Upper lobe of left lung (tissue), 6 donors: ENCODE measurements around the gene FILIP1L. TPM values are rescaled to one million over a fixed set of nuclear protein-coding genes. Genes with fewer than 3 reads are reported as not detected.

ENCODE experiments used
- ATAC-seq, 2 donors: fragments of 200-7000 bp; cut with Tn5 transposase; one replicate each; pipeline ENCODE4 v1.9.1; 2022; ENCODE audit warnings: mild to moderate bottlenecking in 2 of 2, moderate library complexity in 2 of 2; ENCODE audit not compliant: low FRiP score in 2 of 2
- DNase-seq, 2 donors: peaks; one replicate each; pipeline ENCODE4 v3.0.0-alpha.2; 2019 to 2020
- H3K27ac ChIP-seq, 4 donors: fragments of 200-600 bp; sonication (generic); one replicate each; pipeline ENCODE4 v1.5.1; 2016 to 2019
- H3K27me3 ChIP-seq, 4 donors: fragments of 200-600 bp; sonication (generic); one replicate each; pipeline ENCODE4 v1.5.1; 2017 to 2019
- H3K36me3 ChIP-seq, 4 donors: fragments of 200-600 bp; sonication (generic); one replicate each; pipeline ENCODE4 v1.5.1; 2016 to 2019
- H3K4me1 ChIP-seq, 4 donors: fragments of 200-600 bp; sonication (generic); one replicate each; pipeline ENCODE4 v1.5.1; 2018 to 2019
- H3K4me3 ChIP-seq, 4 donors: fragments of 200-600 bp; sonication (generic); one replicate each; pipeline ENCODE4 v1.5.1; 2017 to 2019; ENCODE audit warnings: mild to moderate bottlenecking in 2 of 4, moderate library complexity in 1 of 4
- H3K9me3 ChIP-seq, 4 donors: fragments of 200-600 bp; sonication (generic); one replicate each; pipeline ENCODE4 v1.5.1; 2018 to 2019
- EP300 ChIP-seq, 4 donors: sonication (generic); formaldehyde crosslinking; IDR thresholded peaks; one replicate each; pipeline ENCODE4 v1.5.1; 2017; ENCODE audit warnings: antibody characterized with exemption in 4 of 4, control low read depth in 2 of 4
- POLR2A ChIP-seq, 4 donors: fragments of 450-650 bp; IDR thresholded peaks; one replicate each; pipeline ENCODE4 v1.5.1; 2016 to 2017; ENCODE audit warnings: antibody characterized with exemption in 4 of 4, mild to moderate bottlenecking in 2 of 4
- POLR2AphosphoS5 ChIP-seq, 2 donors: sonication (generic); formaldehyde crosslinking; IDR thresholded peaks; one replicate each; pipeline ENCODE4 v1.5.1; 2017; ENCODE audit warnings: antibody characterized with exemption in 2 of 2
- WGBS, 2 donors: methylation state at CpG; one replicate each; pipeline ENCODE4 v1.1.5; 2017 to 2018; 5-methylcytosine and 5-hydroxymethylcytosine counted together
- total RNA-seq, 6 donors: library from RNA; depleted of rRNA in 4 of 6; stranded (reverse); fragments of >200 nt in 4 of 6; gene quantifications; one replicate each; pipeline versions ENCODE4 v1.1.0 to v1.2.1, GENCODE V29; 2016 to 2021
- TF ChIP-seq, protein P1 (sequence below), 6 experiments: fragments of 450-650 bp in 4 of 6; fragments of 200-600 bp in 2 of 6; sonication (generic) in 2 of 6; IDR thresholded peaks; one replicate each; pipeline ENCODE4 v1.5.1; 2016 to 2019; ENCODE audit warnings: antibody characterized with exemption in 6 of 6
- donor health status: DM: no; HTN: no; CAD: no; lungs with moderate emphysema.
- donor health status: DM: no; HTN: yes; CAD: no; lungs with severe emphysema.

FILIP1L gene
- total RNA-seq, 6 donors from 2014 or later: 19.4 to 38.2 (median 25.9) TPM

DNA sequence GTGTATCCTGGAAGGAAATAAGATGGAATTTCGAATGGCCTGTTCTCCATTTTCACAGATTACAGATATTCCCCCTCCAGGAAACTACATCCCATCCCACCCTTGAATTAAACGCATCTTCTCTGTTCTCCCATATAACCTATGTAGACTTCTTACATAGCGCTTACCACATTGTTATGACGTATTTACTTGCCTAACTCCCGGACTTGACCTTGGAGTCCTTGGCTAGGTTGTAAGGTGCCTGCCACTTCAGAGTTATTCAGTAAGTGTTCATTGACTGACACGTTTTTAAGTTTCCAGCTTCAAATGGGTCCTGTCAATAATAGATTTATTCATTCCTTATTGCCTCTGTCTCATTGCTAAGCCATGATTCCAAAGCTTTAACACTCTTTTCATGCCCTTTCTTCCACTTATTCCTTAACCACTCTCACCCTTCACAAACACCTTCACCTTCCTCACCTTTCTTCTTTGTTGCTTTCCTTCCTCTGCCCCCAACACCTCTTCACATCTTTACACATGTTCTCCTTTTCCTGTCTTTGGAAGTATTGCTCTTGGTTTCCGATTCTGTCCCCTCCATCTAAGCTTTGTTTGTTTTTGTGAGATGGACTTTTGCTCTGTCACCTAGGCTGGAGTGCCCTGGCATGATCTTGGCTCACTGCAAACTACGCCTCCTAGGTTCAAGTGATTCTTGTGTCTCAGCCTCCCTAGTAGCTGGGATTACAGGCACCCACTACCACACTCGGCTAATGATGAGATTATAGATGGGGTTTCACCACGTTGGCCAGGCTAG lies 158.3 kb downstream of the FILIP1L start:
- TF ChIP-seq EP300 (IDR thresholded peaks at IDR 0.05) (no peak), POLR2AphosphoS5 (IDR thresholded peaks at IDR 0.05) (no peak), POLR2A (IDR thresholded peaks at IDR 0.05) (no peak)
- TF ChIP-seq, protein P1, sequence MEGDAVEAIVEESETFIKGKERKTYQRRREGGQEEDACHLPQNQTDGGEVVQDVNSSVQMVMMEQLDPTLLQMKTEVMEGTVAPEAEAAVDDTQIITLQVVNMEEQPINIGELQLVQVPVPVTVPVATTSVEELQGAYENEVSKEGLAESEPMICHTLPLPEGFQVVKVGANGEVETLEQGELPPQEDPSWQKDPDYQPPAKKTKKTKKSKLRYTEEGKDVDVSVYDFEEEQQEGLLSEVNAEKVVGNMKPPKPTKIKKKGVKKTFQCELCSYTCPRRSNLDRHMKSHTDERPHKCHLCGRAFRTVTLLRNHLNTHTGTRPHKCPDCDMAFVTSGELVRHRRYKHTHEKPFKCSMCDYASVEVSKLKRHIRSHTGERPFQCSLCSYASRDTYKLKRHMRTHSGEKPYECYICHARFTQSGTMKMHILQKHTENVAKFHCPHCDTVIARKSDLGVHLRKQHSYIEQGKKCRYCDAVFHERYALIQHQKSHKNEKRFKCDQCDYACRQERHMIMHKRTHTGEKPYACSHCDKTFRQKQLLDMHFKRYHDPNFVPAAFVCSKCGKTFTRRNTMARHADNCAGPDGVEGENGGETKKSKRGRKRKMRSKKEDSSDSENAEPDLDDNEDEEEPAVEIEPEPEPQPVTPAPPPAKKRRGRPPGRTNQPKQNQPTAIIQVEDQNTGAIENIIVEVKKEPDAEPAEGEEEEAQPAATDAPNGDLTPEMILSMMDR (IDR thresholded peaks at IDR 0.05): no peak
- Histone ChIP-seq H3K36me3 (no peaks in the 10 kb centered on the region), H3K27ac (no peak overlapping the region), H3K27me3 (no peaks in the 10 kb centered on the region), H3K9me3 (no peaks in the 10 kb centered on the region), H3K4me3 (no peak overlapping the region), H3K4me1 (peaks cover 0 to 6% (median 0%) of the 10 kb centered on the region in 4 donors)
- no peak for DNase-seq
- ATAC-seq: no peak
- 80 to 87% methylated on average over 10 of the region's 10 CpGs for WGBS, 2 donors

DNA sequence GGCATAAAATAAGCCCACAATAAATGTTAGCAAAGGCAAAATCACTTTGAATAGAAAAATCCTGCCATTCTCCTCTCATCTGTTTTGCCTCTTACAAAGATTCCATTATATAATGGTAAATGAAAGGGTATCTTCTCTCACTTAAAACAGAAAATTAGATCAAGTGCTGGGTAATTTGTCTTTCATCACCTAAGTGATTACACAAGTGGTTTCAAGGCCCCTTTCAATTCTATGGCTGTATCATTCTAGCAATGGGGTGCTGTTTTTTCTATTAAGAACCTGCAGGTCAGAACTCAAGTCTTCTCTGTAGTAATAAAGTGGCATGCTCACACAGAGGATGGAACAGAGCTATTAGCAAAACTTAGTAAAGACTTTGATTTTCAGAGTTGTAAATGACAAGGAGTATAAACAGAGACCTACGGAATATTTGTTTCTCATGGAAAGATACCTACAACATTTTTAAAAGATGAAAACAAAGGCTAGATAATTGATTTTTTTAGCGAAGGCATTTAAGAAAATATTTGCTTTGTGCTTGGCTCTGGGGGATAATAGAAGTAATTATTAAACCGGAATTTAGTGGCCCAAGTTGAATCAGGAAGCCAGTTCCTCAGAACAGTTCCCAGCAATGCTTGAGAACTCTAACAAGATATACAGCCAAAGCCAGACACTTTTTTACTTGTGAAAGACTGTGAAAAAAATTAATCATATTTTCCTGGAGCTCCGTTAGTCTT lies 159.2 kb downstream of the FILIP1L start:
- H3K9me3 ChIP-seq: no peaks in the 10 kb centered on the region
- DNase-seq (no peak), ATAC-seq (no peak)
- TF ChIP-seq, protein P1 (IDR thresholded peaks at IDR 0.05): no peak
- TF ChIP-seq POLR2A (IDR thresholded peaks at IDR 0.05): no peak
- no peak for TF ChIP-seq EP300 (IDR thresholded peaks at IDR 0.05)
- TF ChIP-seq POLR2AphosphoS5 (IDR thresholded peaks at IDR 0.05): no peak
- H3K27me3 ChIP-seq: no peaks in the 10 kb centered on the region
- H3K4me1 ChIP-seq: peaks cover 0 to 11% (median 0%) of the 10 kb centered on the region in 4 donors
- H3K36me3 ChIP-seq: no peaks in the 10 kb centered on the region
- no peak overlapping the region for H3K4me3 ChIP-seq
- no peak overlapping the region for H3K27ac ChIP-seq
- WGBS, 2 donors: 59 to 71% methylated on average over 4 of the region's 4 CpGs

DNA sequence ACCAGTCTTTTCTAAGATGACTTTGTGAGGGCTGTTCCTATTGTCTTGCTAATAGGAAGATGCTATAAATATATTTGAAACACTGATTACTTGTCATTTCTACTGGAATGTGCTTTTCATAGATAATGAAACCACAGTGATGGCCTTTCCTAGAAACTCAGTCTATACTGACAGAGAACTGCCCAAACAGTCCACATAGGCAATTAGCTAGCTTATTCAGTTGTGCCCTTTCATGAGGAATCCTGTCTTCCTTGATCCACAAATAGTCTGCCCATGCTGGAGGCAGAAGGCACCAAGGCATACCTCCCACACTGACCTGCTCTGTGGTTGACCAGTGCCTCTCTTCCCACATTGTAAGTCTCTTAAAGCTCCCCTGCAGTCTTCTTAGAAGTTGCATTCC lies 160.7 kb downstream of the FILIP1L start:
- peaks cover 0 to 12% (median 2%) of the 10 kb centered on the region in 4 donors for H3K4me1 ChIP-seq
- no peak for TF ChIP-seq POLR2AphosphoS5 (IDR thresholded peaks at IDR 0.05)
- TF ChIP-seq EP300 (IDR thresholded peaks at IDR 0.05): no peak
- TF ChIP-seq POLR2A (IDR thresholded peaks at IDR 0.05): no peak
- TF ChIP-seq, protein P1 (IDR thresholded peaks at IDR 0.05): no peak
- no peaks in the 10 kb centered on the region for H3K9me3 ChIP-seq
- no peak overlapping the region for H3K4me3 ChIP-seq
- ATAC-seq (no peak), DNase-seq (no peak)
- H3K27ac ChIP-seq: no peak overlapping the region
- no peaks in the 10 kb centered on the region for H3K36me3 ChIP-seq
- no peaks in the 10 kb centered on the region for H3K27me3 ChIP-seq

DNA sequence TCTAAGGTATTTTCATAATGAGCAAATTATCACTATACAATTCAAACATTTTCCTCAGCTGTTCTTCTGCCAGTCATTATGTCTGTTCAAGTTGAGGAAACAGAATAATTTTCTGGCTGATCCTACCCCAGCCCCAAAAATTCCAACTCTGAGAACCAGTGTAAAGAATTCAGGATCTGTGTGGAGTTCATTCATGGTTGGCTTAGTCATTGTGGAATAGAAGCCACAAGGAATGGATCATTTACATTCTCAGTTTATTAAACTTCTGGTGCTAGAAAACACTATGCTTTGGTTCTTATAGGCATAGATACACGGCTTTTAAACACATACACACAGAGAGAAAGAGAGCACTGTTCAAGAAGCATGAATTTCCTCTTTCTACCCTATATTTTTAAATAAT lies 162.0 kb downstream of the FILIP1L start:
- no peaks in the 10 kb centered on the region for H3K27me3 ChIP-seq
- ATAC-seq (no peak), DNase-seq (no peak)
- no peak overlapping the region for H3K4me3 ChIP-seq
- peaks cover 0 to 9% (median 2%) of the 10 kb centered on the region in 4 donors for H3K4me1 ChIP-seq
- H3K36me3 ChIP-seq: no peaks in the 10 kb centered on the region
- WGBS, 2 donors: 86 to 97% methylated on average over 1 of the region's 1 CpG
- H3K27ac ChIP-seq: no peak overlapping the region
- no peaks in the 10 kb centered on the region for H3K9me3 ChIP-seq
- TF ChIP-seq, protein P1 (IDR thresholded peaks at IDR 0.05): no peak
- no peak for TF ChIP-seq POLR2A (IDR thresholded peaks at IDR 0.05)
- TF ChIP-seq EP300 (IDR thresholded peaks at IDR 0.05): no peak
- TF ChIP-seq POLR2AphosphoS5 (IDR thresholded peaks at IDR 0.05): no peak
